CD4-positive, alpha-beta T cell treated with Interferon gamma for 1 hour (primary cell): ENCODE data around the gene CTDSPL.

ENCODE experiments used
- DNase-seq: peaks from one replicate; pipeline ENCODE4 v3.0.0-alpha.2; 2020

The CTDSPL gene

GRCh38 chr3:37945156-37945806 is 83.6 kb downstream of the CTDSPL start:
- DNase-seq, result no peak

DNA sequence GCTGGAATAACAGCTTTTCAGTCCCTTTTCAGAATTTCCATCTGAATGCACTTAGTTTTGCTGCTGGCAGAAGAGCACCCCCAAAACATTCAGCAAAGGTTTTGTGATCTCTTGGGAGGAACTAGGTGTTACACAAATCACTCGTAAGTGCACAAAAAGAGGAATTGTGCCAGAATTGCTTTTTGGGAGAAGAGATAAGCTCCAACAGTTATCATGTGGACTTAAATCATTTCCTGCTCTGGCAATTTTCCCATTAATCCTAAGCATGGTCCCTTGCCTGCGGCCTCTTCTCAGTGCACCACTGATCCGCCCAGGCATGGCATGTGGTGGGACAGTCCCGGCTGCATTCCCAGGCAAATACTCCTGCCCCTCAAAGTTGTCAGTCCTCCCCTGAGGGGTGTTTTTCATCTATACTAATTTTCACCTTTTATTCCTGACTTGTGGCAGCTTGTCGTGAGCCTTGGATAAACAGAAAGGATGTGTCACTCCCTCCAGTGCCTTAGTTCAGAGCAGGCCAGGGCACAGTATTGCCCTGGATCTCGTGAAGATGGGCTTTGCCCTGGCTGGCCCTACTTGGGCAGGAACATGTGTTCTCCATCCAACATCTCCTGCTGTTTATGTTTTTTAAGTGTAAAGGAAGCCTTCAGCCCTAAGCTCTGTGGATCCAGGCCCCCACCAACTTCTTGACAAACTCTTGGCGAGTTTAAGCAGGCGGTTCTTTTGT is 84.3 kb downstream of the CTDSPL start:
- DNase-seq, result no peak

DNA sequence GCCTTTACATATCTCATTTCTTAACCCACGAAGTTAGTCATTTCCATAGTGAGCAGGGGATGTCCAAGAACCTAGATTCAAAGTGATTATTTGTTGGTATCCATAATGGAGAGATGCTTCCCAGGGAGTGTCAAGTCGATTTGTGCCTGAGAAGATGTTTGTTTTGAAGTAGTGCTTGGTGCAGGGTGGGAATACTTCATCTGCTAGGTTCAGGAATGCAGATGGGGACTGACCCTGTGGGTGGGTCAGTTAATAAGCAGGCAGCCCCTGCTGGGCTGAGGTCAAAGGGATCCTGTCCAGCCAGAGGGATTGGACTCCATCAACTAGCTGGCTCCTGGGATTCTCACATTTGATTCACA is 84.8 kb downstream of the CTDSPL start:
- DNase-seq, result no peak

DNA sequence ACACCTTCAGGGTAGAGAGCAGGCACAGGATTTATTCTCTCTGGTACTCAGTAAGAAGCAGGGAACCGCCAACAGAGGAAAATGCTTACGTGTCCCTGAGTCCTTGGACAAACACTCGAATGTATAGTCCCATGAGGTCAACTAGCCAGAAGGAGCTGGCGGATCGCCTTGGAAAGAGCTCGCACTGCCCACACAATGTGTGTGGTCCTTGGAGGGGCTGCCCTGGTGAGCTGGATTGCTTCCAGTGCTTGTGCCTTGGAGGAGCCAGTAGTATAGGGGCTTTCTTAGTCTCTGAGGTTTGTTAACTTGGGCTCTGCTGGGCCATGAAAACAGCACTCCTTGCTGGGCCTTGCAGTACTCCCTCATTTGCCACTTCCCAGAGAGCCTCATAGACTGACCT is 88.2 kb downstream of the CTDSPL start:
- no peak for DNase-seq

DNA sequence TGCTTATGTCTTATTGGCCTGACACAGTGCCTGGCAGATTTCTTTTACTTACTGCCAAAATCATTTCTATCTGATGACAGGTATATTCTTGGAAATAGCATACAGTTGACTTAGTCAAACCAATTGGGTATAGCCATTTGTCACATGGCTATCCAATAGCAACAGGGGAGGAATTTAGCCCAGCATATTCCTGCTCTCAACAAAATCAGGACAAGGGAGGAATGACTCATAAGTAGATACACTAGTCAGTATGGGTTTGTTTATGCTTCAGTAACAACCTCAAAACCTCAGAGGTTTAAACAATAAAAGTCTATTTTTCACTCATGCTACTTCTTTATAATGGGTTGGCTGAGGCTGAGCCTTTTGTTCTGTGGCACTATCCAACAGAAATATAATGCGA is 90.9 kb downstream of the CTDSPL start:
- no peak for DNase-seq

DNA sequence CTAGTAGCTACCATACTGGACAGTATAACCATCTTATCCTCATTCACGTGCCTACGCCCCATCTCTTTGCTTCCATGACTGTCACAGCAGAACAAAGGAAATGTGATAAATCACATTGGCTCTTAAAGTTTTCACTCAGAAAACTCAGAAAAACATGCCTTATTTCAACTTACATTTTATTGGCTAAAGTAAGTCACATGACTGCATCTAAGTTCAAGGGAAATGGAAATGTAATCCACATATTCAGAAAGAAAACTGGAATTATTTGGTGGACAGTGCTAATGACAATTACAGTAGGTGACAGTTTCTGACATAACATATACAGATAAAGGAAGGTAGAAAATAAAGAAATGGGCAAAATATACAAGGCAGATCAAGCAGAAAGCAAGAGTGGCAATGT is 91.5 kb downstream of the CTDSPL start:
- no peak for DNase-seq

GRCh38 chr3:37953707-37954394 is 92.2 kb downstream of the CTDSPL start:
- DNase-seq, result no peak

DNA sequence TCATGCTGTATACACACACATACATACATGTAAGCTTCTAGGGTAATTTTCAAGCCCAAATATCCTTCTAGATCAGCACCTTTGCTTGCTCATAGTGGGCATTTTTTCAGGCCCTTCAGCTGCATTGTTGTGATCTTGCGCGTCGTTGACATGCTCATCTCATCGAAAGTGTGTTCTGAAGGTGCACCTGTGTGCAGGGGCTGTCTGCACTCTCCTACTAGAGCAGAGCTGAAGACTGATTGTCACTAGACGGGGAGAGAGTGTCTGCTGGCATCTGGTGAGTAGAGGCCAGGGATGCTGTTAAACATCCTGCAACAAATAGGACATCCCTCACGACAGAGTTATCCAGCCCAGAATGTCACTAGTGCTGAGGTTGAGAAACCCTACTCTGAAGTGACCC is 93.2 kb downstream of the CTDSPL start:
- DNase-seq, result no peak

- DNase-seq, result no peak
These were observed 94.4 kb downstream of the CTDSPL start for GRCh38 chr3:37955918-37956707.

- DNase-seq, result no peak
These were observed 95.3 kb downstream of the CTDSPL start for GRCh38 chr3:37956723-37957538.

DNA sequence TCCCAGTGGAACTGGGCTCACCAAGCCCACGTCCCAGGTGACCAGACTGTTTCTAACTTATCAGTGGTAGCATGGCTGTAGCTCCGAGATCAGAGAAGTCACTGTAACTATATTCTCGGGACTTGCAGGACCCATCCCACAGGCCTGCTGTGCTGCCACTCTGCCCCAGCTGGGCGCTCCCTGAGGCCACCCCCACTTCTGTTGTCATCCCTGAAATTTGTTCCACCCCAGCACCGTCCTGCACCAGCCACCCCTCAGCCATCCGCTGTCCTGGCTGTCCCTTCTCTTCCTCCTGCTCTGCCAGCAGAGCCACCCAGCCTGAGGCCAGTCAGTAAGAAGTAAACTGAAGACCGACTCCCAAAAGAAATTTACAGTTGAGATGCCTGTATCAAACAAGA is 95.9 kb downstream of the CTDSPL start:
- DNase-seq, result no peak

GRCh38 chr3:37961622-37962431 is 100.1 kb downstream of the CTDSPL start:
- DNase-seq, result no peak

DNA sequence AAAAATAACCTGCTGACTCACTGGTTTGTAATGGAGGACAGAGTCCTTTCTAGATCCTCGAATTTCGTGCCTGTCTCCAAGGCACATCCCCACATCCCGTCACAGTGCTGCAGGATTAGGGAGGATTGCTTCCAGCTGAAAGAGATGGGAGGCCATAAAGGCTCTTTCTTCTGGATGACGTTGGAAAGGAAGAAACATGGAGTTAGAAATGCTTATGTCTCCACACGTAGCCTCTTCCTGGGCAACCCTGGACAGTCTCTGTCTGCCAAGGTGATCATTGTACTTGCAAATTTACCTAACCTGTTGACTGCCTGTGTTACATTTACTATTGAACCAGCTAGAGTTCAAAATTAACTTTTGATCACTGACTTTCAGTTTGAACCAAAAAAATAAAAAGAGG is 101.3 kb downstream of the CTDSPL start:
- DNase-seq, result no peak

- no peak for DNase-seq
These were observed 102.0 kb downstream of the CTDSPL start for GRCh38 chr3:37963635-37964034.

DNA sequence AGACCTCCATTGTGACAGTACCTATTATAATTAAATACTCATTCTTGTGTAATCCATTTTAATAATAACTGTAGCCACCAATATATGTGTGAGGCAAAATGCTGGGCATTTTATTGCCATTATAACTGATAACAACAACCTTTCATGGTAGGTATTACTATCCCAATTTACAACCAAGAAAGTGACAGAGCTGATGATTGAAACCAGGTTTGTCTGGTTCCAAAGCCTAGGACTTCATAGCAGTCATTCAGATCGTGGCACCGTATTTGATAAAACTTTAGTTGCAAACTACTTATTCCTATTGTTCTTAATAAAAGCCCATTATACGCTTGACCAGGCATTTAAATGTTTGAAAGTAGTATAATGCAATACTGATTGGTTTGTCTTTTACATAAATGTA is 102.5 kb downstream of the CTDSPL start:
- DNase-seq, result no peak

- no peak for DNase-seq
These were observed 103.0 kb downstream of the CTDSPL start for GRCh38 chr3:37964716-37965115.

- DNase-seq, result peak; percentile 52
These were observed 105.7 kb downstream of the CTDSPL start for GRCh38 chr3:37967260-37967881.

DNA sequence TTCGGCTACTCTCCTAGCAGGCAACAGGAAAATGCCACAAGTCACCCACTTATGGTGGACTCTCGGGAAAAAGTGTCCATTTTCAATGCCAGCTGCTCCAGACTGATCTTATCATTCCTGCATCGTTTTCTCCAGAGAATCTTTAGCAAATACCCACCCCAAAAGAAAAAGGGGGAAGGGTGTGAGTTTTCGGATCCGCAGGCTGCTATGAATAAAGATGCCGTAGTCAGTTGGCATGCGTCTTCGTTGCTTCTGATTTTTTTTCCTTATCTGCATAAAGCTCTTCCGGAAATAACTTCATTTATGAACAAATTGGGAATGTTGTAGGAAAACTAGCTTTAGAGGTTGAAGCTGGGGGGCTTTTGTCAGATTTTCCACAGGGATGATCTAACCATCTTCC is 106.5 kb downstream of the CTDSPL start:
- no peak for DNase-seq

DNA sequence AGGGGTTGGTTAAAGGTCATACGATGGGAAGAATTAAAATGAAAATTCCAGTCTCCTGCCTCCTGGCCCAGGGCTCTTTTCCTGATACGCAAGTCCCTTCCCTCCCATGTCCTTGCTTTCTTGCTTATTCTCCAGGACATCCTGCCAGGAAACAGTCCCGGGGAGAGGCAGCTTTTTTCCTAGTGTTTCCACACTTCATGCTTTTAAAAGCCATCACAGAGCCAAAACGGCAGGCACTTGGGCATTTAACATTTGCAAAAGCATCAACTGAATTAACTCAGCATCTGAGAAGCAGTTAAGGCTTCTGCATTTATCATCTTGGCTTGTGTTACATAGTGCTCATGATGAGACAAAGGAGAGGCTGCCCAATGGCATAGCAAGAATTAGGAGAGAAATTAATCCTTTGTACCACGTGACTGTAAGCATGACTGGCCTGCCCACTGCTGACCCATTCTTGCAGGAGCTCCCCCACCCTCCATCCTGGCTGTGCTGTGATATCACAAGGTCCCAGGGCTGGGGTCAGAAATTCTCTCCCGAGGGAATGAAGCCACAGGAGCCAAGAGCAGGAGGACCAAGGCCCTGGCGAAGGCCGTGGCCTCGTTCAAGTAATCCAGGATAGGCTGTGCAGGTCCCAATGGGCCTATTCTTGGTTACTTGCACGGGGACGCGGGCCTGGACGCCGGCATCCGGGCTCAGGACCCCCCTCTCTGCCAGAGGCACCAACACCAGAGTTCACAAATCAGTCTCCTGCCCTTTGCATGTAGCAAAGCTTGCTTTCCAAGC is 107.3 kb downstream of the CTDSPL start:
- DNase-seq, result no peak

DNA sequence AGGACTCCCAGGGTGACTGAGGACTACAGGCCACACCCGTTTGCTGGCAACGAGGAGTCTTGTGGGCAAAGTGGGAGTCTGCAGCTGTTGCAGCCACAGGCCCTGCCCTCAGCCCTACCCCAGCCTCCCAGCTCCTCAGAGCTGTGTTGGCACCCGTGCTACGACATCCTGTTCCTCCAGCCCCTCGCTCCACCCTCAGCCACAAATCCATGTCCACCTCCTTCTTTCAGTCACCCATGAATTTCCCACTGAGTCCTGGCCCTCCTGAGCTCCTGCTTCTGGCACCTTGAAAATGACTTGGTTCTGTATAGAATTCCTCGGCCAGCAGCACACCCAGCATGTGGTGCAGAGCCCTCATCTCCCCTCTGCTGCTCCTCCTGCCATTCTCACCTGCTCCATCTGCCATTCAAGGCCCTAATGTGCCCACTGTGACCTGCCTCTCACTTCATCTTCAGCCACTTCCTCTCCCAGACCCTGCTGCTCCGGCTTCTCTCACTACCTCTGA is 108.0 kb downstream of the CTDSPL start:
- no peak for DNase-seq
